ENCODE data around the gene LRRC4.

Gene LRRC4

GRCh38 chr7:128059143-128059988 lies 28.1 kb upstream of the LRRC4 start:
- peak; percentile 52 for DNase-seq (ENCODE audit: low spot score)

DNA sequence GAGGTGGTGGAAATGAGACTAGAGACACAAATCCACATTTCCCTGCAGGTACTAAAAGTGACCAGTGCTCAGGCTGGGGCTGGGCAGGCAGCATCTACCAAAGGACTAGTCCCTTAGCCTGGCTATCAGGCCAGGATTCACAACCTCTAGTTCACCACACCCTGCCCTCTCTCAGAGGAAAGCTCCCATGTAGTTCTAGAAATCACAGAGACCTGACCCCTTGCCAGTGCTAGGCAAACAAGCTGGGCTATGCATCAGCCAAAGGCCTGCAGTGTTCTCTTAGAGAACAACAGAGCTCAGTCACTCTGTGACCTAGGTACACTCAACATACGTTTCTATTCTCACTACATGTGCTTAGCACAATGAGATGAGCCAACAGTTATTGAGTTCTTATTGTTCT lies 26.7 kb upstream of the LRRC4 start:
- DNase-seq (ENCODE audit: low spot score), result no peak

- no peak for DNase-seq (ENCODE audit: low spot score)
Measured at GRCh38 chr7:128056901-128057300, 25.7 kb upstream of the LRRC4 start.

DNA sequence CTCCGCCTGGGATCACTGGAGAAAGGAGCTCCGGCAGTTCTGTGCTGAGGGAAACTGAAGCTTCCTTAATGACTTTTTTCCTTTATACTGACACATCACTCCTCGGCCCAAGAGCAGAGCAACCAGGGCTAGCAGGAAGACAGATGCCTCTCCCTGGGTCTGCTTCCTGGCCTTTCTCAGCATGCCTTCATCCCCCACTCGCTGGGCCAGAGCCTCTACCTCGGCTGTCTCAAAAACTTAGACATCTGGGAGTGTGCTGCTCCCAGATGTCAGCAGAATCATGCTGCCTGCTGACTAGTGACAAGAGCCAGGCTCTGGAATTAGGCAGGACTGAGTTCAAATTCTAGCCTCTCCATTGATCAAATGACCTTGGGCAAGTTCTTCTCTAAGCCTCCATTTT lies 24.4 kb upstream of the LRRC4 start:
- DNase-seq (ENCODE audit: low spot score), result no peak

GRCh38 chr7:128054511-128054910 lies 23.3 kb upstream of the LRRC4 start:
- no peak for DNase-seq (ENCODE audit: low spot score)

GRCh38 chr7:128053991-128054390 lies 22.8 kb upstream of the LRRC4 start:
- DNase-seq (ENCODE audit: low spot score), result no peak

GRCh38 chr7:128053023-128053422 lies 21.8 kb upstream of the LRRC4 start:
- peak; percentile 33 for DNase-seq (ENCODE audit: low spot score)

- DNase-seq (ENCODE audit: low spot score), result no peak
Measured at GRCh38 chr7:128052404-128052803, 21.2 kb upstream of the LRRC4 start.

DNA sequence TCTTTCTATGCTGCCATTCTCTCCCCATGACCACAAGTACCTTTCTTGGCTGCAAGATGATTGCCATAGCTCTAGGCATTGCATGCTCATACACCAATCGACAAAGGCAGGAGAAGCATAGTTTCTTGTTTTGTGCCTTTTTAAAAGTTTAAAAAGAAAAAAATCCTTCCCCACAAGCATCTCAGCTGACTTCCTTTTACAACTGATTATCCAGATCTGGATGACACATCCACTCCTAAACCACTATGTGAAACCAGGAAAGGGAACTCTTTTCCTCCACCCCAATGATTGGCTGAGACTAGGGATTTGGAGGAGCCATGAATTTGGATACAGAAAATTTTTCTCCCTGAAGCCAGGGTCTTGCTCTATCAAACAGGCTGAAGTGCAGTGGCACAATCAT lies 14.5 kb upstream of the LRRC4 start:
- no peak for DNase-seq (ENCODE audit: low spot score)

DNA sequence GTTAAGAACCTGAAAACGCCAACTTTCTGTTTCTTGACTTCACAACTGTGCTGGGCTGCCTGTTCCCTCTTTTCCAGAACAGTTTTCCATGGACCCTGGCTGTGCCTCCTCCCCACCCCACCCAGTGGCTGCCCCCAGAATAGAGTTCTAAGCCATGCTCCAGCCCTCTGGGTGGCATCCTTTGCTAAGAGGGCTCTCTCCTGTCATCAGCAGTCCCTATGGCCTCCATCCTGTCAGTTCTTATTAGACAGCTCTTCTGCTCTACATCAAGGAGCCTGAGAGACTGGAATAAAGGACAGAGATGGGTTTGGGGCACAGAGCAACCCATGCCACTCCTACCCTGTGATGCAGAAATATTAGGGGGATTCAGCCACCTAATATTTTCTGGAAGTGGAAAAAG lies 13.9 kb upstream of the LRRC4 start:
- no peak for DNase-seq (ENCODE audit: low spot score)

DNA sequence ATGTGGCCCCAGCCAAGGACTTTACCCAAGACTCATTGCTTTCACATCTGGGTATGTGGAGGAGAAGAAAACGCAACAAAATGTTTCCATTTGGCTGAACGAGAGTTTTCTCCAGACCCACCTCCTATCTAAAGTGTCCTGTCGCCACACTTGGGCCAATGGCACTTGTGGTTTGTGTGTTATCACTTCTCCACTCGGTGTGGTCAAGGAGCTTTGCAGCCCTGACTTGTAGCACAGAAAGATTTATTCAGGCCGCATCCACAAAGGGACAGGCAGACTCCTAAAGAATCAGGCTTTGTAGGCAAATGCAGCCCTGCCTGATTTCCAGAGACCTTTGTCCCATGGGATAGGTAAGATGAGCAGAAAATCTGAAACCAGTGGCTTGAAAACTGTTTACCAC lies 12.8 kb upstream of the LRRC4 start:
- DNase-seq (ENCODE audit: low spot score), result no peak

DNA sequence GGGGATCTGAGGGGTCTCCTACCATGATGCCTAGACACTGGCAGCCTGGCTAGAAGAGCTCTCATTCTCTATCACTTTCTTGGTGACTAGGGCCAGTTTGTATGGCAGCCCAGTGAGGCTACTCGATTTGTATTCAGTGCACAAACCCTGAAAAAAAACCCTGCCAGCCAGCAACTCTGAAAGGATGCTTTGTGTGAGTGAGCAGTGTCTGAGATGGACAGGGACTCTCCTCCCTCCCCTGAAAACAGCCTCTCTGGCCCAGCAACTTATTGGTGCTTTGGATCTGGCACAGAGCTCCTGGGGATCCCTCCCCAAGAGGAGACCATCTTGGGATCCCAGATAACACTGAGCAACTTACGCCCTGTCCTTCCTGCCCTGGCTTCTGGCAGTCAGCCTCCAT lies 10.8 kb upstream of the LRRC4 start:
- DNase-seq (ENCODE audit: low spot score), result no peak

- no peak for DNase-seq (ENCODE audit: low spot score)
Measured at GRCh38 chr7:128041203-128041602, 10.0 kb upstream of the LRRC4 start.

DNA sequence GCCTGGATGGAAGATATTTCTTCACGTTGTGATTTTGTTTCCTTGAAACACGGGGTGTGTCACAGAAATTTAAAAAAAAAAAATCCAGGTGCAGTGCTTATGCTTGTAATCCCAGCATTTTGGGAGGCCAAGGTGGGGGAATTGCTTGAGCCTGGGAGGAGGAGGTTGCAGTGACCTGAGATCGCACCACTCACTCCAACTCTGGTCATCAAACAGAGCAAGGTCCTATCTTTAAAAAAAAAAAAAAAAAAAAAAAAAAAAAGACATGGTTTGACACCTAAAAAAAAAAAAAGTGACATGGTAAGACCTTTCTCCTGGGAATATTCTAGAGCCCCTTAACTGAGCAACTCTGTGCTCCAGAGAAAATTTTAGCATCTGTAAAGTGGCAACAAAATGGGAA lies 9.0 kb upstream of the LRRC4 start:
- no peak for DNase-seq (ENCODE audit: low spot score)

- DNase-seq (ENCODE audit: low spot score), result no peak
Measured at GRCh38 chr7:128039544-128039953, 8.3 kb upstream of the LRRC4 start.

DNA sequence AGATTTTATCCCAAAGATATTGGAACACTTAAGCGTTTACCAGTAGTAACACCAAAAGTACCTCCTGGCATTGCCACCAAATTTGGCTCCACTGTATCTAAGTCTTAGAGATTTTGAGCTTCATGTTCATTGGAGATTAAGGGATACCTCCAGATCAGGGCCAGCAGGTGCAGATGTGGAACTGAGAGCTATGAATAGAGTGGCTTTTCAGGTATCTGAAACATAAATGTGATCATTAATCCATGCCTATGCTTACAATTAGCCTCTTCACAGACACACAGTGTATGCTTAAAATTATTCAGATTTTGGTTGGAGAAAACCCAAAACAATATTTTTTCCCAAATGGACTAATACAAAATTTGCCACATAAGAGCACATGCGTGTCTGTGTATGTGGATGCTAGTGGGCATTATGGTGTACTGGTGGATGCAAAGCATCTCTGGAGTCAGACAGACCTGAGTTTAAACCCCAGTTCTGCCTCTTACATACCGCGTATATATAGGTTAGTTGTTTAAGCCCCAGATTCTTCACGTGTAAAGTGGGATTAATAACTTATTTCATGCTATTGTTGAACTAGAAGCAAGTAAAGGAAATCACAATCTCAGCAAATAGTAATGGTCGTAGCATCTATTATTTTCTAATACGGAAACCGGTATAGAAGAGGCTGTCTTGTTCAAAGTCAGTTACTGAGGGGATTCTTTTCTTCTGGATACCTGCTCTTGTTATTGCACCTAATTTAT lies 6.8 kb upstream of the LRRC4 start:
- DNase-seq (ENCODE audit: low spot score), result no peak

- DNase-seq (ENCODE audit: low spot score), result no peak
Measured at GRCh38 chr7:128037081-128037480, 5.8 kb upstream of the LRRC4 start.

DNA sequence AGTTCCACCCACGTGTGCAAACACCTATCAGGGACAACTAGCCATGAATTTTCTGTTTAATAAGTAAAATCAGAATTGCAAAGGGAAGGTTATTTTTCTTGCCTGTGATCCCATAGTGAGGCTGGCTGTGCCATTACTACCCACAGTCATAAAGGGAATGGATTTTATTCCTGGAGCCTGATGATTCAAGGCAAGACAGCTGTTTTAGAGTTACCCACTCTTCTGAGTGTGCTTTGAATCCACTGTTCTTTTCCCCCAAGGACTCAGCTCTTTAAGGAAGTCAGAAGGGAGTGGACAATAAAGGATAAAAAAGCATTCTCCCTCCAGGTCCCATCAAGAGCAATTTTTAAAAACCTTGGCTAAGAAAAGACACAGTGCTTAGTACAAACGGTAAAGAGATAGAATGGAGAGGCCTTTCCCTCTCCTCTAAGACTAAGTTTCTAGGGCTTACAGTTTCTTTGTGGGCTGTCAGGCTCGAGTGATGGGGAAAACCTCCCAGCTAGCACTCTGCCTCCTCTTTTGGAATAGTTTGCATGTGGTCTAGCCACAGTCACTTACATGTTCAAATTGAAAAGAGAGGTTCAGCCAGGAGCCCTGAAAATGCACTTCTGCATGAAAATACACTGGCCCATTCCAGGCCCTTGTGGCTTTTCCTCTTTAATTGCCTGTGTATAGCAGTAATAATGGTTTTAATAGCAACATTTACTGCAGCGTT lies 5.1 kb upstream of the LRRC4 start:
- no peak for DNase-seq (ENCODE audit: low spot score)

- no peak for DNase-seq (ENCODE audit: low spot score)
Measured at GRCh38 chr7:128035712-128036111, 4.5 kb upstream of the LRRC4 start.

- DNase-seq (ENCODE audit: low spot score), result no peak
Measured at GRCh38 chr7:128034825-128035224, 3.6 kb upstream of the LRRC4 start.

- DNase-seq (ENCODE audit: low spot score), result no peak
Measured at GRCh38 chr7:128033246-128033645, 2.0 kb upstream of the LRRC4 start.

DNA sequence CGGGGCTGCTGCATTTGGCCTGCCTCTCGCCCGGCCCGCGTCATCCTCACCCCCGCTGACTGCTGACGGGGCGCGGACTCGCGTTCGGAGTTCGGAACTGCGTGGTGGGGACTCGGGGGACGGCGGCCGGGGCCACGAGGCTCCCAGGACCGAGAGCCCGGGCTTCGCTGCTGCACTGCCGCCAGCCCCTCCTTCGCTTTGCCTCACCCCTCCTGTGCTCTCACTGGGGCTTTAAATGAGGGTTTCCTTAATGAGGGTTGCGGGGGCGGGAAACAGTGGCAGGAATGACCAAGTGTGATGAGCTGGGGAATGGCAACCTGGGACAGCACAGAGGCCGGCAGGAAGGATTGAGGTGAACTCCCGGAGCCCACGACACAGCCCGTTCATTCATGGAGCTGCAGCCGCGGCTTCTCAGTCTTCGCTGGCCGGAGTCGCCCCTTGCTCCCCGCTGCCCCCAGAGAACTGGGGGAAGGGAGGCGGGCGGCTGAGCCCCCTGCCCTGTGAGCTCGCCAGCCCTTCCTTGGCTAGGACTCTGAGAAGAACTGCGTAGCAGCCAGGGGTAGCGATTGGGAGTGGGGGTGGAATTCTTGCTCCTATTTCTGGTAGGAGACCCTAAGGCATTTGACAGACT lies 1.5 kb upstream of the LRRC4 start:
- DNase-seq (ENCODE audit: low spot score), result no peak
